Type B pancreatic cell (in vitro differentiated cells): ENCODE results near the gene OTUD3. TPM values are rescaled to one million over a fixed set of nuclear protein-coding genes. Genes with fewer than 3 reads are reported as not detected.

Experiments
- DNase-seq: peaks from one replicate; pipeline ENCODE4 v3.0.0; 2021; ENCODE audit warnings: mixed read lengths; ENCODE audit not compliant: unreplicated experiment; ENCODE audit errors: extremely low spot score
- H3K27ac Mint-ChIP-seq: 2 replicates; pipeline ENCODE4 v1.8.0; 2021; ENCODE audit warnings: mild to moderate bottlenecking, mixed read lengths
- H3K27me3 Mint-ChIP-seq: 2 replicates; pipeline ENCODE4 v1.8.0; 2021; ENCODE audit warnings: mixed read lengths
- H3K36me3 Mint-ChIP-seq: 2 replicates; pipeline ENCODE4 v1.8.0; 2021; ENCODE audit warnings: mixed read lengths
- H3K4me1 Mint-ChIP-seq: one replicate; pipeline ENCODE4 v1.8.0; 2021; ENCODE audit warnings: mixed read lengths; ENCODE audit not compliant: unreplicated experiment
- H3K4me3 Mint-ChIP-seq: 2 replicates; pipeline ENCODE4 v1.8.0; 2021; ENCODE audit warnings: mild to moderate bottlenecking, mixed read lengths
- H3K9me3 Mint-ChIP-seq: 2 replicates; pipeline ENCODE4 v1.8.0; 2021; ENCODE audit warnings: mixed read lengths
- CTCF ChIP-seq: fragments of 200-600 bp; sonication (generic); conservative IDR thresholded peaks from 2 replicates; pipeline ENCODE4 v1.5.0; 2021; ENCODE audit warnings: antibody characterized with exemption, mild to moderate bottlenecking
- total RNA-seq: library from RNA; stranded (reverse); gene quantifications from 2 replicates; pipeline ENCODE4 v1.2.1, GENCODE V29; 2021; ENCODE audit warnings: low replicate concordance

OTUD3 gene
- total RNA-seq, 1 donor from 2014 or later: 23.1 TPM

- DNase-seq: no peak
- TF ChIP-seq CTCF: no peak
- Mint-ChIP-seq H3K27me3 (no peaks in the 10 kb centered on the region), H3K4me3 (no peak overlapping the region), H3K27ac (no peak overlapping the region), H3K4me1 (peaks cover 10% of the 10 kb centered on the region), H3K36me3 (peaks cover 19% of the 10 kb centered on the region), H3K9me3 (no peaks in the 10 kb centered on the region)
Observed at GRCh38 chr1:19892129-19892528, 9.9 kb downstream of the OTUD3 start.

GRCh38 chr1:19892628-19893168 is 10.5 kb downstream of the OTUD3 start:
- no peaks in the 10 kb centered on the region for H3K9me3 Mint-ChIP-seq
- no peak for DNase-seq
- peaks cover 22% of the 10 kb centered on the region for H3K36me3 Mint-ChIP-seq
- H3K4me1 Mint-ChIP-seq: peaks cover 5% of the 10 kb centered on the region
- H3K27me3 Mint-ChIP-seq: no peaks in the 10 kb centered on the region
- H3K4me3 Mint-ChIP-seq: no peak overlapping the region
- no peak for TF ChIP-seq CTCF
- H3K27ac Mint-ChIP-seq: no peak overlapping the region

- H3K9me3 Mint-ChIP-seq: no peaks in the 10 kb centered on the region
- no peaks in the 10 kb centered on the region for H3K27me3 Mint-ChIP-seq
- no peak for DNase-seq
- H3K27ac Mint-ChIP-seq: no peak overlapping the region
- H3K36me3 Mint-ChIP-seq: peaks cover 22% of the 10 kb centered on the region
- no peaks in the 10 kb centered on the region for H3K4me1 Mint-ChIP-seq
- no peak overlapping the region for H3K4me3 Mint-ChIP-seq
- TF ChIP-seq CTCF: no peak
Observed at GRCh38 chr1:19893687-19894086, 11.5 kb downstream of the OTUD3 start.

DNA sequence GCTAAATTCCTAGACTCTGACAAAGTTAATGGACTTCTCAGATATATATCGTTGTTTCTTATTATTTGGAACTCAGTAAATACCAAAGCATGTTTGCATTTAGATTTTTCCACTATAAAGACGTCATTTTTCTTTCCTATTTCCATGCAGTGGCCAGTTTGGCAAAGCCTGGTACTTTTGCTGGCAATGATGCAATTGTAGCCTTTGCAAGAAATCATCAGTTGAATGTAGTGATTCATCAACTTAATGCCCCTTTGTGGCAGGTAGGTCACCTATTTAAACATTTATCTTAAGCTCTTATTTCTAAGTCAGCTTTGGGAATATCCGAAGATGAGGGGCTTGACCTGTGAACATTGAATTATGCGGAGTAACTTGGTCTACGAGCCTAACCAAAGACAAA is 12.0 kb downstream of the OTUD3 start:
- TF ChIP-seq CTCF: no peak
- Mint-ChIP-seq H3K36me3 (peaks cover 27% of the 10 kb centered on the region), H3K27ac (no peak overlapping the region), H3K9me3 (no peaks in the 10 kb centered on the region), H3K4me1 (no peaks in the 10 kb centered on the region), H3K4me3 (no peak overlapping the region), H3K27me3 (no peaks in the 10 kb centered on the region)
- DNase-seq: no peak

DNA sequence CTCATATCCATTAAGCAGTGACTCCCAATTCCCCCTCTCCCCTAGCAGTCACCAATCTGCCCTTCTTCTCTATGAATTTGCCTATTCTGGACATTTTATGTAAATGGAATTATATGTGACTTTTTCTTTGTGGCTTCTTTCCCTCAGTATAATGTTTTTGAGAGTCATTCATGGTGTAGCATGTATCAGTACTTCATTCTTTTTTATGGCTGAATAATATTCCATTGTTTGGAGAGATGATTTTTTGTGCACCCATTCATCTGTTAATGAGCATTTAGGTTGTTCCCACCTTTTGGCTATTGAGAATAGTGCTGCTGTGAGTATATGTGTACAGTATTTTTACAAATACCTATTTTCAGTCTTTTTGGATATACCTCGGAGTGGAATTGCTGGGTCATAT is 19.5 kb downstream of the OTUD3 start:
- Mint-ChIP-seq H3K27me3 (no peaks in the 10 kb centered on the region), H3K27ac (no peak overlapping the region), H3K9me3 (no peaks in the 10 kb centered on the region), H3K4me3 (no peak overlapping the region), H3K4me1 (no peaks in the 10 kb centered on the region), H3K36me3 (peaks cover 47% of the 10 kb centered on the region)
- no peak for DNase-seq
- TF ChIP-seq CTCF: no peak

DNA sequence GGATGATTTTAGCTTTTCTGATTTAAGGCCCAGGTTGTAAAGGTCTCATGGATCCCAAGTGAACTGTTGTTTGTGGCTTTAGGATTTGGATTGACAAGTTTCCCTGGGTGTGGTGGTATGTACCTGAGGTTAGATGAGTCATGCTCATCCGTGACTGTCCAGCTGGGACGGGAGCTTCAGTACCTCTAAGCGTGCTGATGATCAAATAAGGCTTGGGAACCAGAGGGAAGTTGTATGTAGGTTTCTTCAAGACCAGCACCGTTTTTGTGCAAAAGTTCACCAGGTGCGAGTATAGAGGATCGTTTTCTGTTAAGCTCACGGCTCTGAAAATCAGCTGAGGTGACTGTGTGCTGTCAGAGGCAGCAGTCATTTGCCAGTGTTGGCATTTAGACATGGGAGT is 21.4 kb downstream of the OTUD3 start:
- no peaks in the 10 kb centered on the region for H3K27me3 Mint-ChIP-seq
- DNase-seq: no peak
- TF ChIP-seq CTCF: no peak
- H3K27ac Mint-ChIP-seq: peak overlapping the region; percentile 39
- H3K9me3 Mint-ChIP-seq: no peaks in the 10 kb centered on the region
- peaks cover 50% of the 10 kb centered on the region for H3K36me3 Mint-ChIP-seq
- no peak overlapping the region for H3K4me3 Mint-ChIP-seq
- no peaks in the 10 kb centered on the region for H3K4me1 Mint-ChIP-seq
